Neuronal stem cell (in vitro differentiated cells): ENCODE results near the gene RDH5.
"Not testable (repeated sequence)": the region's sequence is repeated elsewhere in the genome, so short reads cannot be mapped to it uniquely, and the experiment has no call there.

Experiments used
- DNase-seq: peaks from one replicate; pipeline ENCODE4 v3.0.0-alpha.2; 2013; ENCODE audit warnings: low spot score
- H2AFZ ChIP-seq: one replicate; pipeline ENCODE4 v1.6.1; 2013; ENCODE audit warnings: mild to moderate bottlenecking, low read length, inconsistent platforms
- H2AK5ac ChIP-seq: 2 replicates; pipeline ENCODE4 v1.6.1; 2013; ENCODE audit warnings: low read depth, mild to moderate bottlenecking, inconsistent platforms, low read length, moderate library complexity, mixed read lengths
- H2BK120ac ChIP-seq: 2 replicates; pipeline ENCODE4 v1.6.1; 2013; ENCODE audit warnings: low read depth, mild to moderate bottlenecking, inconsistent platforms, low read length, moderate library complexity, mixed read lengths
- H2BK12ac ChIP-seq: one replicate; pipeline ENCODE4 v1.6.1; 2013; ENCODE audit warnings: low read length, inconsistent platforms
- H2BK15ac ChIP-seq: 2 replicates; pipeline ENCODE4 v1.6.1; 2013; ENCODE audit warnings: mild to moderate bottlenecking, low read length, inconsistent platforms, mixed read lengths
- H2BK5ac ChIP-seq: one replicate; pipeline ENCODE4 v1.6.1; 2013; ENCODE audit warnings: inconsistent platforms, mild to moderate bottlenecking, low read length, moderate library complexity
- H3K14ac ChIP-seq: one replicate; pipeline ENCODE4 v1.6.1; 2013; ENCODE audit warnings: low read length, inconsistent platforms
- H3K18ac ChIP-seq: 2 replicates; pipeline ENCODE4 v1.6.1; 2013; ENCODE audit warnings: low read length, inconsistent platforms
- H3K23ac ChIP-seq: 2 replicates; pipeline ENCODE4 v1.6.1; 2013; ENCODE audit warnings: low read depth, mild to moderate bottlenecking, mixed read lengths, low read length, inconsistent platforms; ENCODE audit not compliant: poor library complexity
- H3K27ac ChIP-seq: replicated peaks from 3 replicates; pipeline ENCODE4 v1.5.1; 2013; ENCODE audit warnings: low read length, inconsistent platforms
- H3K27me3 ChIP-seq, 3 experiments: 2 replicates each; pipeline ENCODE4 v1.6.1; 2013; ENCODE audit warnings: low read length in 3 of 3, mild to moderate bottlenecking in 2 of 3, inconsistent platforms in 1 of 3, low read depth in 1 of 3, mixed read lengths in 1 of 3, moderate library complexity in 1 of 3; ENCODE audit not compliant: control insufficient read depth in 3 of 3, insufficient read depth in 3 of 3
- H3K36me3 ChIP-seq, 2 donors: replicated peaks in 1 of 2; 2 replicates each; pipeline ENCODE4 v1.6.1; 2013; ENCODE audit warnings: low read length in 2 of 2; ENCODE audit not compliant: control insufficient read depth in 2 of 2, insufficient read depth in 2 of 2
- H3K4ac ChIP-seq: 2 replicates; pipeline ENCODE4 v1.6.1; 2013; ENCODE audit warnings: inconsistent platforms, mild to moderate bottlenecking, low read length, moderate library complexity
- H3K4me1 ChIP-seq, 2 donors: 1 replicate in 1 of 2; 2 replicates in 1 of 2; pipeline ENCODE4 v1.6.1; 2013; ENCODE audit warnings: low read length in 2 of 2, low read depth in 1 of 2; ENCODE audit not compliant: control insufficient read depth in 2 of 2, insufficient read depth in 1 of 2
- H3K4me2 ChIP-seq: one replicate; pipeline ENCODE4 v1.6.1; 2013; ENCODE audit warnings: mild to moderate bottlenecking, low read length, inconsistent platforms; ENCODE audit not compliant: insufficient read depth, poor library complexity, severe bottlenecking
- H3K4me3 ChIP-seq, 2 donors: 2 replicates each; pipeline ENCODE4 v1.5.1; 2013; ENCODE audit warnings: low read length in 2 of 2, mild to moderate bottlenecking in 2 of 2, inconsistent platforms in 1 of 2, moderate library complexity in 1 of 2
- H3K79me1 ChIP-seq: one replicate; pipeline ENCODE4 v1.6.1; 2013; ENCODE audit warnings: low read depth, mild to moderate bottlenecking, inconsistent platforms, low read length, moderate library complexity
- H3K9ac ChIP-seq: one replicate; pipeline ENCODE4 v1.6.1; 2013; ENCODE audit warnings: mild to moderate bottlenecking, low read depth, low read length, inconsistent platforms; ENCODE audit not compliant: poor library complexity
- H3K9me3 ChIP-seq, 2 donors: replicated peaks in 1 of 2; 2 replicates each; pipeline versions ENCODE3 to v1.6.1; 2013; ENCODE audit warnings: low read length in 2 of 2, mild to moderate bottlenecking in 2 of 2, inconsistent platforms in 1 of 2, low read depth in 1 of 2, mixed read lengths in 1 of 2, moderate library complexity in 1 of 2; ENCODE audit not compliant: control insufficient read depth in 2 of 2, insufficient read depth in 1 of 2
- H4K8ac ChIP-seq: one replicate; pipeline ENCODE4 v1.6.1; 2013; ENCODE audit warnings: low read depth, mild to moderate bottlenecking, inconsistent platforms, low read length, moderate library complexity
- H4K91ac ChIP-seq: one replicate; pipeline ENCODE4 v1.6.1; 2013; ENCODE audit warnings: low read length, low read depth, mild to moderate bottlenecking, inconsistent platforms; ENCODE audit not compliant: poor library complexity
- WGBS, 2 donors: extraction: QIAGEN DNeasy Blood & Tissue Kit; methylation state at CpG; one replicate each; pipeline ENCODE4 v1.1.7; 2013; ENCODE audit warnings: missing lambda C conversion rate in 2 of 2, mixed read lengths in 1 of 2; ENCODE audit not compliant: insufficient read length in 2 of 2, insufficient replicate concordance in 1 of 2; ENCODE audit errors: extremely low coverage in 2 of 2; 5-methylcytosine and 5-hydroxymethylcytosine counted together

RDH5 gene

DNA sequence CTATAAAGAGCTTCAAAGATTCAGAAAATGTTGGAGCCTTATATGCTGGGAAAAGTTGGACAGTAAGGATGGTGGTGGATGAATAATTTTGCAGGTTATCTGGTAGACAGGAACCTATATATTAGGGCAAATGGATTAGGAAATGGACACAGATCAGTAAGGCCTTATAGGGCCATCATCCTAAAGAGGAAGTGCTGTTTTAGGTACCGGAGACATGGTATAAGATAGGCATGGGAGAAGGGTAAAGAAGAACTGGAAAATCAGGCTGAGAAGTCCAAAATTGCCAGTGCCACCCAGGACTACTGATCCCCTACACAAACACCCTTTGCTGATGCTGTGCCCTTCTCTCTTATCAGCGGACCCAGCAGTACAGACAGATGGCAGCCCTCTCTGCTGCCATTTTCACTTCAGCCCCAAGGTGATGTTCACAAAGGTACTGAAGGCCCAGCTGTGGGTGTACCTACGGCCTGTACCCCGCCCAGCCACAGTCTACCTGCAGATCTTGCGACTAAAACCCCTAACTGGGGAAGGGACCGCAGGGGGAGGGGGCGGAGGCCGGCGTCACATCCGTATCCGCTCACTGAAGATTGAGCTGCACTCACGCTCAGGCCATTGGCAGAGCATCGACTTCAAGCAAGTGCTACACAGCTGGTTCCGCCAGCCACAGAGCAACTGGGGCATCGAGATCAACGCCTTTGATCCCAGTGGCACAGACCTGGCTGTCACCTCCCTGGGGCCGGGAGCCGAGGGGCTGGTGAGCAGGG is 28.2 kb downstream of the RDH5 start:
- Histone ChIP-seq H2AFZ (no peak overlapping the region), H3K4me1 (peaks cover 17 to 22% of the 10 kb centered on the region in 2 donors), H3K36me3 (peaks cover 51 to 71% of the 10 kb centered on the region in 2 donors), H3K14ac (no peak overlapping the region), H3K18ac (no peak overlapping the region), H3K27ac (no peak overlapping the region), H3K27me3 (no peaks in the 10 kb centered on the region), H2BK120ac (no peak overlapping the region), H4K91ac (peak overlapping the region; percentile 65), H2BK12ac (no peak overlapping the region), H4K8ac (no peak overlapping the region), H2BK15ac (no peak overlapping the region), H2AK5ac (peak overlapping the region; percentile 15), H3K4me3 (no peak overlapping the region), H2BK5ac (no peak overlapping the region), H3K9ac (peak overlapping the region; percentile 38), H3K23ac (peak overlapping the region; percentile 27), H3K4ac (no peak overlapping the region), H3K79me1 (peaks cover 7% of the 10 kb centered on the region), H3K4me2 (no peak overlapping the region), H3K9me3 (no peaks in the 10 kb centered on the region)
- no peak for DNase-seq
- no CpG with 5 or more reads among the region's 18 CpGs for WGBS, 2 donors

DNA sequence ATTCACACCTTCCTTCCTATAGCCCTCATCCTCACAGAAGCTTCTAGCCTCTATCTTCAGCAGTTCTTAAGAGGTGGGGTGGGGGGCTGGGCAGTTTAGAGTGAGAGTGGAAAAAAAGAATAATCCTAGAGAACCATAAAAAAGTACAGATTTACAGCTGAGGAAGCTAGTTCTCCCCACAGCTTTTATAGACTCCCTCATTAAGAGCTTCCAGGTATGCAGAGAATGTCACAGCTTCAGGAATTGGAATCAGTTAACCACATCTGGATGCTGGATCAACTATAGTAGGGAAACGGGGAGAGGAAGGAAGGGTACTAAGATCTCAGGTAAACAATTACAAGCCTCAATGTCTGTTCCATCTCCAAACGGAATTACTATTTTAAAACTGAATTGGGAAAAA is 35.1 kb downstream of the RDH5 start:
- no peak overlapping the region for H3K4ac ChIP-seq
- H3K9me3 ChIP-seq: peaks cover 2 to 13% of the 10 kb centered on the region in 2 donors
- H2BK120ac ChIP-seq: no peak overlapping the region
- no peak overlapping the region for H3K14ac ChIP-seq
- H4K91ac ChIP-seq: no peak overlapping the region
- no peak for DNase-seq
- no peak overlapping the region for H4K8ac ChIP-seq
- H3K79me1 ChIP-seq: no peaks in the 10 kb centered on the region
- H3K9ac ChIP-seq: no peak overlapping the region
- H2AK5ac ChIP-seq: no peak overlapping the region
- no peak overlapping the region for H2BK5ac ChIP-seq
- no peak overlapping the region for H3K4me3 ChIP-seq
- WGBS, 2 donors: no CpG with 5 or more reads among the region's 2 CpGs
- H2BK15ac ChIP-seq: no peak overlapping the region
- H3K27ac ChIP-seq: no peak overlapping the region
- no peak overlapping the region for H2BK12ac ChIP-seq
- peaks cover 38 to 100% of the 10 kb centered on the region in 2 donors for H3K36me3 ChIP-seq
- no peak overlapping the region for H3K4me2 ChIP-seq
- no peak overlapping the region for H3K23ac ChIP-seq
- H2AFZ ChIP-seq: no peak overlapping the region
- H3K18ac ChIP-seq: no peak overlapping the region
- no peaks in the 10 kb centered on the region for H3K27me3 ChIP-seq
- H3K4me1 ChIP-seq: peaks cover 0 to 9% of the 10 kb centered on the region in 2 donors

DNA sequence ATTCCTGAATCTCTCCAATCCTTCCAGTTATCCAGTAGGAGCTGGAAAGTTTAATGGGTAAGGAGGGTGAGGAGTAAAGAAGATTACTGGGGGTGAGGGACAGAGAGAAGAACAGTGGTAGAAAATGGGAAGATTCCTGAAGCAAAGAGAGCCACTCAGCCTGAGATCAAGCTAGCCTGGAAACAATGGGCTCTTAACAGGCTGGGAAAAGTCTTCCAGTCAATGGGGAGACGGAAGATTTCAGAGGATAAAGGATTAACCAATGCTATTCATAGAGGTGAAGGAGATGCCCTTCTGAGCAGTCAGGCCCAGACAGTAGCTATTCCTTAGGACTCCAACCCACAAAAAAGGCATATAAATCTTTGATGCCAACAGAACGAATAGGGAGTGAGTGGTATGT is 37.5 kb downstream of the RDH5 start:
- Histone ChIP-seq H3K23ac (no peak overlapping the region), H2AK5ac (no peak overlapping the region), H3K27ac (peak overlapping the region; percentile 45), H2BK15ac (no peak overlapping the region), H3K4me3 (no peak overlapping the region), H3K27me3 (no peaks in the 10 kb centered on the region), H3K4me1 (peaks cover 0 to 9% of the 10 kb centered on the region in 2 donors), H3K4me2 (no peak overlapping the region), H3K18ac (no peak overlapping the region), H3K9me3 (peaks cover 2 to 13% of the 10 kb centered on the region in 2 donors), H4K91ac (no peak overlapping the region), H3K4ac (no peak overlapping the region), H3K36me3 (peaks cover 19 to 96% of the 10 kb centered on the region in 2 donors), H3K79me1 (no peaks in the 10 kb centered on the region), H3K9ac (no peak overlapping the region), H2BK12ac (no peak overlapping the region), H2BK5ac (no peak overlapping the region), H2BK120ac (no peak overlapping the region), H3K14ac (no peak overlapping the region), H4K8ac (no peak overlapping the region), H2AFZ (no peak overlapping the region)
- DNase-seq: peak; percentile 26
- WGBS, 2 donors: no CpG with 5 or more reads among the region's 2 CpGs

DNA sequence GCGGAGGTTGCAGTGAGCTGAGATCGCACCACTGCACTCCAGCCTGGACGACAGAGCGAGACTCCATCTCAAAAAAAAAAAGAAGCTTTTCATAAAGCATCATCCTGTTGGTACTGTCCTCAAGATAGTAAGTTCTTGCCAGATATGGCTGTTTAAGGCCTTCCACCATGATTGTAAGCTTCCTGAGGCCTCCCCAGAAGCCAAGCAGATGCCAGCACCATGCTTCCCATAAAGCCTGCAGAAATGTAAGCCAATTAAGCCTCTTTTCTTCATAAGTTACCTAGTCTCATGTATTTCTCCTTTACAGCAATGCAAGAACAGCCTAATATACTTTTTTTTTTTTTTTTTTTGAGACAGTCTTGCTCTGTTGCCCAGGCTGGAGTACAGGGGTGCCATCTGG is 38.4 kb downstream of the RDH5 start:
- WGBS, 2 donors: no CpG with 5 or more reads among the region's 4 CpGs
- H2AK5ac ChIP-seq, H3K79me1 ChIP-seq, H3K23ac ChIP-seq, H3K4me2 ChIP-seq, DNase-seq, H2BK120ac ChIP-seq, H4K91ac ChIP-seq, H2BK5ac ChIP-seq, H3K9ac ChIP-seq, H3K14ac ChIP-seq, H4K8ac ChIP-seq, H3K18ac ChIP-seq, H3K4me1 ChIP-seq, H3K27ac ChIP-seq, H2BK15ac ChIP-seq, H3K27me3 ChIP-seq, H3K4me3 ChIP-seq, H2BK12ac ChIP-seq, H3K4ac ChIP-seq, H2AFZ ChIP-seq: not testable (repeated sequence)
- H3K9me3 ChIP-seq: peaks cover 2 to 13% of the 10 kb centered on the region in 2 donors
- peaks cover 15 to 96% of the 10 kb centered on the region in 2 donors for H3K36me3 ChIP-seq
